WTC11 (cell line): ENCODE data around the gene PSPC1. TPM values are rescaled to one million over a fixed set of nuclear protein-coding genes. Genes with fewer than 3 reads are reported as not detected.

Source experiments
- ATAC-seq: fragments of 200-7000 bp; cut with Tn5 transposase; 2 replicates; pipeline ENCODE4 v1.10.0; 2021; ENCODE audit warnings: mild to moderate bottlenecking, moderate library complexity
- CTCF ChIA-PET: fragments of 300-600 bp; sonication (Branson Sonifier 250); formaldehyde crosslinking; loops from one replicate; lab custom pipeline; 2021; ENCODE audit warnings: antibody characterized with exemption; lab: Charles Lee
- POLR2A ChIA-PET: fragments of 350-600 bp; sonication (Branson Sonifier 250); formaldehyde crosslinking; loops from one replicate; lab custom pipeline; 2021; ENCODE audit warnings: antibody characterized with exemption; lab: Charles Lee
- DNase-seq: peaks from one replicate; pipeline ENCODE4 v3.0.0; 2021; ENCODE audit warnings: low spot score
- H3K27ac Mint-ChIP-seq: 2 replicates; pipeline ENCODE4 v1.8.0; 2021; ENCODE audit warnings: mixed read lengths
- H3K27me3 Mint-ChIP-seq: 2 replicates; pipeline ENCODE4 v1.8.0; 2021; ENCODE audit warnings: low read depth, mild to moderate bottlenecking, moderate library complexity, mixed read lengths
- H3K36me3 Mint-ChIP-seq: 2 replicates; pipeline ENCODE4 v1.8.0; 2021; ENCODE audit warnings: mixed read lengths
- H3K4me1 Mint-ChIP-seq: 2 replicates; pipeline ENCODE4 v1.8.0; 2022; ENCODE audit warnings: mixed read lengths
- H3K4me3 Mint-ChIP-seq: 2 replicates; pipeline ENCODE4 v1.8.0; 2021; ENCODE audit warnings: mild to moderate bottlenecking, moderate library complexity, mixed read lengths
- H3K9me3 Mint-ChIP-seq: 2 replicates; pipeline ENCODE4 v1.8.0; 2021; ENCODE audit warnings: mixed read lengths
- CBFB ChIP-seq: sonication (generic); formaldehyde crosslinking; IDR thresholded peaks from 2 replicates; pipeline ENCODE4 v1.8.1; 2022; ENCODE audit warnings: mild to moderate bottlenecking, low read depth, missing genetic modification reagents
- CREB1 ChIP-seq: sonication (generic); formaldehyde crosslinking; IDR thresholded peaks from 2 replicates; pipeline ENCODE4 v1.8.0; 2023; ENCODE audit warnings: mild to moderate bottlenecking, missing genetic modification reagents
- GRHL2 ChIP-seq: fragments of 250-450 bp; sonication (Bioruptor Pico); IDR thresholded peaks from 2 replicates; pipeline ENCODE4 v1.8.0; 2022; ENCODE audit warnings: mild to moderate bottlenecking, moderate library complexity; ENCODE audit not compliant: insufficient replicate concordance, severe bottlenecking
- JAZF1 ChIP-seq: fragments of 250-450 bp; sonication (Bioruptor Pico); IDR thresholded peaks from 2 replicates; pipeline ENCODE4 v1.9.0; 2021; ENCODE audit warnings: moderate library complexity, mild to moderate bottlenecking, inconsistent platforms
- MYBL2 ChIP-seq: sonication (generic); formaldehyde crosslinking; IDR thresholded peaks from 2 replicates; pipeline ENCODE4 v1.8.1; 2023; ENCODE audit warnings: mild to moderate bottlenecking, moderate library complexity, missing genetic modification reagents
- NFYB ChIP-seq: sonication (generic); formaldehyde crosslinking; conservative IDR thresholded peaks from 2 replicates; pipeline ENCODE4 v1.8.0; 2022; ENCODE audit warnings: low read depth, missing genetic modification reagents
- NR1H2 ChIP-seq: sonication (generic); formaldehyde crosslinking; IDR thresholded peaks from 2 replicates; pipeline ENCODE4 v1.9.0; 2021; ENCODE audit warnings: mild to moderate bottlenecking, moderate library complexity, missing genetic modification reagents
- NR2C2 ChIP-seq: sonication (generic); formaldehyde crosslinking; IDR thresholded peaks from 2 replicates; pipeline ENCODE4 v1.8.0; 2022; ENCODE audit warnings: mild to moderate bottlenecking, missing genetic modification reagents
- SMAD3 ChIP-seq: sonication (generic); formaldehyde crosslinking; IDR thresholded peaks from 2 replicates; pipeline ENCODE4 v1.8.0; 2022; ENCODE audit warnings: missing genetic modification reagents, mild to moderate bottlenecking, borderline replicate concordance
- TEAD4 ChIP-seq: sonication (generic); formaldehyde crosslinking; IDR thresholded peaks from 2 replicates; pipeline ENCODE4 v1.8.0; 2022; ENCODE audit warnings: mild to moderate bottlenecking, missing genetic modification reagents
- ZNF317 ChIP-seq: sonication (generic); formaldehyde crosslinking; IDR thresholded peaks from 2 replicates; pipeline ENCODE4 v1.8.1; 2023; ENCODE audit warnings: low read depth, mild to moderate bottlenecking, moderate library complexity, missing genetic modification reagents, borderline replicate concordance
- total RNA-seq: library from RNA; stranded (reverse); gene quantifications from 3 replicates; pipeline ENCODE4 v1.2.3, GENCODE V29; 2021
- TF ChIP-seq, protein P1 (sequence below): sonication (generic); formaldehyde crosslinking; conservative IDR thresholded peaks from 2 replicates; pipeline ENCODE4 v1.8.1; 2022; ENCODE audit warnings: mild to moderate bottlenecking, missing genetic modification reagents
- TF ChIP-seq, protein P2 (sequence below): sonication (generic); formaldehyde crosslinking; IDR thresholded peaks from 2 replicates; pipeline ENCODE4 v1.8.1; 2023; ENCODE audit warnings: mild to moderate bottlenecking, missing genetic modification reagents
- TF ChIP-seq, protein P3 (sequence below): fragments of 250-450 bp; sonication (Bioruptor Pico); IDR thresholded peaks from 2 replicates; pipeline ENCODE4 v1.8.0; 2021; ENCODE audit warnings: mild to moderate bottlenecking
- TF ChIP-seq, protein P4 (sequence below): sonication (generic); formaldehyde crosslinking; IDR thresholded peaks from 2 replicates; pipeline ENCODE4 v1.8.1; 2022; ENCODE audit warnings: low read depth, missing genetic modification reagents, borderline replicate concordance
- TF ChIP-seq, protein P5 (sequence below): fragments of 250-450 bp; sonication (Bioruptor Pico); IDR thresholded peaks from 2 replicates; pipeline ENCODE4 v1.9.0; 2021; ENCODE audit warnings: mild to moderate bottlenecking, borderline replicate concordance
- TF ChIP-seq, protein P6 (sequence below): sonication (generic); formaldehyde crosslinking; IDR thresholded peaks from 2 replicates; pipeline ENCODE4 v1.8.1; 2022; ENCODE audit warnings: mild to moderate bottlenecking, missing genetic modification reagents, moderate library complexity, borderline replicate concordance

PSPC1 gene
- total RNA-seq, 1 experiment from 2014 or later: 67.5 TPM

DNA sequence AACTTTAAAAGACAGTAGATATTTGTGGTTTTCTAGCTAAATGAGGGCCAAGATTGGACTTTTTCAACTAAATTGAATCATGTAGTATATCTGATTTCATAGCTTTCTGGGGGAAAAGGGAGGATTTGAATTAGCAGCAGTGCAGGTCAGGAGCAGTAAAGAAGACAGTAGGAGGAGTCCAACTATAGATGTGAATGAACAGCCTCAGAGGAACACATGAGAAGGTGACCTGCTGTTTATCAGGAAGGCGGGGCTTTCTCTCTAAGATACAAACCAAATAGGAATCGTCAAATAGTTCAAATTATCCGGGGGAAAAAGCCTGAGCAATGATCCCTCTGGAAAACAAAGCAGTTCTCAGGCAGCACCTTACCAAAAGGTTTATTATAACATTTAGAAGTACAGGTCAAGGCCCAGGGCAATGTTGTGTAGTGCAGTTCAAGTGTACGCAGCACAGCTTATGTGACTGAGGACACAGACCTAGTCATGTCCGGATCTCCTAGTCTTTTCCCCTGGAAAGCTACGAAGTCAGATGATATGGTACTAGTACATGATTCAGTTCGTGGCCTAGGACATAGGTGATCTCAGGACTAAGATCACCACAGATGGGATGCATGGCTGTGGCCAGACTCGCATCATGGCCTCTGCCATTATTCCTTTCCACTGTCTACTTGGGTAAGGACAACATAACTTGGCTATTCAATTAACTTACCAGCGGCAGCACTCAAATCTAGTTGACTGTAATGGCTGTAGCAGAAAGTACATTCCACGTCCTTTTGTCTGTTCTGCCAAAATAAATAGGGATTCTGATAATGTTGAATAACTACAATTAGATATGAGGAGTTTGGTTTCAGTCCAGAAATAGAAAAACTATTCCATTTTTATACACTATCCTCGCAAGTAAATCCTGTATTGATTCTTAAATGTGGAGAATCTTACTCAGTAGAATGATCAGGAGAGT lies 109.0 kb downstream of the PSPC1 start (continued):
- TF ChIP-seq, protein P1, sequence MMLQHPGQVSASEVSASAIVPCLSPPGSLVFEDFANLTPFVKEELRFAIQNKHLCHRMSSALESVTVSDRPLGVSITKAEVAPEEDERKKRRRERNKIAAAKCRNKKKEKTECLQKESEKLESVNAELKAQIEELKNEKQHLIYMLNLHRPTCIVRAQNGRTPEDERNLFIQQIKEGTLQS (CRISPR knock-in tag): no peak
- TF ChIP-seq NFYB (CRISPR knock-in tag) (no peak), JAZF1 (no peak)

DNA sequence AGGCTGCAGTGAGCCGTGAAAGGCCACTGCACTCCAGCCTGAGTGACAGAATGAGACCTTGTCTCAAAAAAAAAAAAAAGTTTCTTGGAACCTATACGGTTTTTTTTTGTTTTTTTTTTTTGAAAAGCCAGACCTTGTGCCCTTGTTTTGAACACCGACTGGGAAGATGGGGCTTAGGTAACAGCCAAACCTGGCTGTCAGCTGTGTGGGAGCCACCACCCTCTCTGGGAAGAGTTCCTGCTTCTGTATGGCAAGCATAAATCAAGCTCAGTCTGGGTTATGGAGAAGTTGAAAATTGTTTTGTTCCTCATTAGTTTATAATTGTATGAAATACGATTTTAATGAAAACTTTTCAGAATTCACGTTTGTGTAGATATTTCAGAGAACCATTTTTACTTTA lies 109.8 kb downstream of the PSPC1 start:
- ATAC-seq: no peak
- POLR2A ChIA-PET: no interaction called here

DNA sequence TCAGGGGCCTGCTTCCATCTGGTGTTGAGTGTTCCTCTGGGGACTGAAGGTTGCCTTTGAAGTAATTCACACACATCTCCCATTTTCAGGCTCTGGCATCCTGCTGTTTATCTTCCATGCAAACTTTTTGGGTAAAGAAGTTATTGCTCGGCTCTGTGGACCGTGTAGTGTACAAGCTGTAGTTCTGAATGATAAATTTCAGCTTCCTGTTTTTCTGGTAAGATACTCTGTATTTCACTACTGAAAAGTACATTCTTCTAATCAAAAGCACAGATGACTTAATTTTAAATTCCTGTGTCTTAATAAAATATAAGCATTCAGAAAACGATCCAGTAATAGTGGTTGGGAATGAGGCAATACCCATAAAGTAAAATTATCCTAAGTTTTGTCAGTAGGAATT lies 112.6 kb downstream of the PSPC1 start:
- Mint-ChIP-seq H3K4me3 (no peak overlapping the region), H3K27me3 (no peaks in the 10 kb centered on the region), H3K9me3 (no peaks in the 10 kb centered on the region), H3K27ac (no peak overlapping the region), H3K4me1 (peaks cover under 1% of the 10 kb centered on the region; the same call in 1 of the 2 replicates), H3K36me3 (peaks cover 68% of the 10 kb centered on the region)
- DNase-seq (no peak), ATAC-seq (no peak)
- ChIA-PET POLR2A (interaction anchor here (0.5 kb wide), 1 partner anchor 68 kb away, joined by 3 read pairs; no protein-coding TSS in a partner anchor), CTCF (no interaction called here)
- TF ChIP-seq, protein P2, sequence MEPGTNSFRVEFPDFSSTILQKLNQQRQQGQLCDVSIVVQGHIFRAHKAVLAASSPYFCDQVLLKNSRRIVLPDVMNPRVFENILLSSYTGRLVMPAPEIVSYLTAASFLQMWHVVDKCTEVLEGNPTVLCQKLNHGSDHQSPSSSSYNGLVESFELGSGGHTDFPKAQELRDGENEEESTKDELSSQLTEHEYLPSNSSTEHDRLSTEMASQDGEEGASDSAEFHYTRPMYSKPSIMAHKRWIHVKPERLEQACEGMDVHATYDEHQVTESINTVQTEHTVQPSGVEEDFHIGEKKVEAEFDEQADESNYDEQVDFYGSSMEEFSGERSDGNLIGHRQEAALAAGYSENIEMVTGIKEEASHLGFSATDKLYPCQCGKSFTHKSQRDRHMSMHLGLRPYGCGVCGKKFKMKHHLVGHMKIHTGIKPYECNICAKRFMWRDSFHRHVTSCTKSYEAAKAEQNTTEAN (CRISPR knock-in tag): no peak
- TF ChIP-seq NR2C2 (CRISPR knock-in tag) (no peak), CREB1 (CRISPR knock-in tag) (no peak), SMAD3 (CRISPR knock-in tag) (no peak), NR1H2 (CRISPR knock-in tag) (no peak), GRHL2 (CRISPR knock-in tag) (no peak)
- TF ChIP-seq, protein P3, sequence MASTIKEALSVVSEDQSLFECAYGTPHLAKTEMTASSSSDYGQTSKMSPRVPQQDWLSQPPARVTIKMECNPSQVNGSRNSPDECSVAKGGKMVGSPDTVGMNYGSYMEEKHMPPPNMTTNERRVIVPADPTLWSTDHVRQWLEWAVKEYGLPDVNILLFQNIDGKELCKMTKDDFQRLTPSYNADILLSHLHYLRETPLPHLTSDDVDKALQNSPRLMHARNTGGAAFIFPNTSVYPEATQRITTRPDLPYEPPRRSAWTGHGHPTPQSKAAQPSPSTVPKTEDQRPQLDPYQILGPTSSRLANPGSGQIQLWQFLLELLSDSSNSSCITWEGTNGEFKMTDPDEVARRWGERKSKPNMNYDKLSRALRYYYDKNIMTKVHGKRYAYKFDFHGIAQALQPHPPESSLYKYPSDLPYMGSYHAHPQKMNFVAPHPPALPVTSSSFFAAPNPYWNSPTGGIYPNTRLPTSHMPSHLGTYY (CRISPR knock-in tag): no peak
- TF ChIP-seq, protein P4, sequence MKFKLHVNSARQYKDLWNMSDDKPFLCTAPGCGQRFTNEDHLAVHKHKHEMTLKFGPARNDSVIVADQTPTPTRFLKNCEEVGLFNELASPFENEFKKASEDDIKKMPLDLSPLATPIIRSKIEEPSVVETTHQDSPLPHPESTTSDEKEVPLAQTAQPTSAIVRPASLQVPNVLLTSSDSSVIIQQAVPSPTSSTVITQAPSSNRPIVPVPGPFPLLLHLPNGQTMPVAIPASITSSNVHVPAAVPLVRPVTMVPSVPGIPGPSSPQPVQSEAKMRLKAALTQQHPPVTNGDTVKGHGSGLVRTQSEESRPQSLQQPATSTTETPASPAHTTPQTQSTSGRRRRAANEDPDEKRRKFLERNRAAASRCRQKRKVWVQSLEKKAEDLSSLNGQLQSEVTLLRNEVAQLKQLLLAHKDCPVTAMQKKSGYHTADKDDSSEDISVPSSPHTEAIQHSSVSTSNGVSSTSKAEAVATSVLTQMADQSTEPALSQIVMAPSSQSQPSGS (CRISPR knock-in tag): no peak

More for the DNA sequence above, 109.8 kb downstream of the PSPC1 start:
- Mint-ChIP-seq H3K27me3 (no peaks in the 10 kb centered on the region), H3K4me1 (0 out of 2 replicates have a peak, but pooled peaks cover 2% of the 10 kb centered on the region), H3K36me3 (peaks cover 74% of the 10 kb centered on the region), H3K4me3 (no peak overlapping the region), H3K9me3 (no peaks in the 10 kb centered on the region), H3K27ac (no peak overlapping the region)
- CTCF ChIA-PET: interaction anchor here (0.7 kb wide), 1 partner anchor 19 kb away, joined by 4 read pairs; no protein-coding TSS in a partner anchor
- TF ChIP-seq CBFB (CRISPR knock-in tag) (no peak), ZNF317 (CRISPR knock-in tag) (no peak), MYBL2 (CRISPR knock-in tag) (no peak), TEAD4 (no peak)
- TF ChIP-seq, protein P5, sequence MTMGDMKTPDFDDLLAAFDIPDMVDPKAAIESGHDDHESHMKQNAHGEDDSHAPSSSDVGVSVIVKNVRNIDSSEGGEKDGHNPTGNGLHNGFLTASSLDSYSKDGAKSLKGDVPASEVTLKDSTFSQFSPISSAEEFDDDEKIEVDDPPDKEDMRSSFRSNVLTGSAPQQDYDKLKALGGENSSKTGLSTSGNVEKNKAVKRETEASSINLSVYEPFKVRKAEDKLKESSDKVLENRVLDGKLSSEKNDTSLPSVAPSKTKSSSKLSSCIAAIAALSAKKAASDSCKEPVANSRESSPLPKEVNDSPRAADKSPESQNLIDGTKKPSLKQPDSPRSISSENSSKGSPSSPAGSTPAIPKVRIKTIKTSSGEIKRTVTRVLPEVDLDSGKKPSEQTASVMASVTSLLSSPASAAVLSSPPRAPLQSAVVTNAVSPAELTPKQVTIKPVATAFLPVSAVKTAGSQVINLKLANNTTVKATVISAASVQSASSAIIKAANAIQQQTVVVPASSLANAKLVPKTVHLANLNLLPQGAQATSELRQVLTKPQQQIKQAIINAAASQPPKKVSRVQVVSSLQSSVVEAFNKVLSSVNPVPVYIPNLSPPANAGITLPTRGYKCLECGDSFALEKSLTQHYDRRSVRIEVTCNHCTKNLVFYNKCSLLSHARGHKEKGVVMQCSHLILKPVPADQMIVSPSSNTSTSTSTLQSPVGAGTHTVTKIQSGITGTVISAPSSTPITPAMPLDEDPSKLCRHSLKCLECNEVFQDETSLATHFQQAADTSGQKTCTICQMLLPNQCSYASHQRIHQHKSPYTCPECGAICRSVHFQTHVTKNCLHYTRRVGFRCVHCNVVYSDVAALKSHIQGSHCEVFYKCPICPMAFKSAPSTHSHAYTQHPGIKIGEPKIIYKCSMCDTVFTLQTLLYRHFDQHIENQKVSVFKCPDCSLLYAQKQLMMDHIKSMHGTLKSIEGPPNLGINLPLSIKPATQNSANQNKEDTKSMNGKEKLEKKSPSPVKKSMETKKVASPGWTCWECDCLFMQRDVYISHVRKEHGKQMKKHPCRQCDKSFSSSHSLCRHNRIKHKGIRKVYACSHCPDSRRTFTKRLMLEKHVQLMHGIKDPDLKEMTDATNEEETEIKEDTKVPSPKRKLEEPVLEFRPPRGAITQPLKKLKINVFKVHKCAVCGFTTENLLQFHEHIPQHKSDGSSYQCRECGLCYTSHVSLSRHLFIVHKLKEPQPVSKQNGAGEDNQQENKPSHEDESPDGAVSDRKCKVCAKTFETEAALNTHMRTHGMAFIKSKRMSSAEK (CRISPR knock-in tag): no peak
- TF ChIP-seq, protein P6, sequence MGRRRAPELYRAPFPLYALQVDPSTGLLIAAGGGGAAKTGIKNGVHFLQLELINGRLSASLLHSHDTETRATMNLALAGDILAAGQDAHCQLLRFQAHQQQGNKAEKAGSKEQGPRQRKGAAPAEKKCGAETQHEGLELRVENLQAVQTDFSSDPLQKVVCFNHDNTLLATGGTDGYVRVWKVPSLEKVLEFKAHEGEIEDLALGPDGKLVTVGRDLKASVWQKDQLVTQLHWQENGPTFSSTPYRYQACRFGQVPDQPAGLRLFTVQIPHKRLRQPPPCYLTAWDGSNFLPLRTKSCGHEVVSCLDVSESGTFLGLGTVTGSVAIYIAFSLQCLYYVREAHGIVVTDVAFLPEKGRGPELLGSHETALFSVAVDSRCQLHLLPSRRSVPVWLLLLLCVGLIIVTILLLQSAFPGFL (CRISPR knock-in tag): no peak
- DNase-seq: no peak
